HepG2 (cell line): Measurements from ENCODE around the gene RAD50. TPM values are rescaled to one million over a fixed set of nuclear protein-coding genes. Genes with fewer than 3 reads are reported as not detected.

Experiments
- BCL3 ChIP-seq: sonication (generic); formaldehyde crosslinking; IDR thresholded peaks from 2 replicates; pipeline ENCODE4 v1.5.1; 2020; ENCODE audit warnings: mild to moderate bottlenecking, missing genetic modification reagents, moderate library complexity
- NR2F6 ChIP-seq, 2 experiments: IDR thresholded peaks; 2 replicates each; pipeline ENCODE4 v1.6.1; 2016; ENCODE audit warnings: antibody characterized with exemption in 1 of 2, mild to moderate bottlenecking in 1 of 2
- ONECUT2 ChIP-seq: sonication (generic); formaldehyde crosslinking; IDR thresholded peaks from 2 replicates; pipeline ENCODE4 v1.4.0; 2020; ENCODE audit warnings: missing genetic modification reagents
- ZBTB7A ChIP-seq: sonication (generic); formaldehyde crosslinking; IDR thresholded peaks from 2 replicates; pipeline ENCODE4 v1.8.0; 2022; ENCODE audit warnings: mild to moderate bottlenecking, missing genetic modification reagents
- ZNF382 ChIP-seq: sonication (generic); formaldehyde crosslinking; IDR thresholded peaks from 2 replicates; pipeline ENCODE4 v1.5.0; 2020; ENCODE audit warnings: missing genetic modification reagents, mild to moderate bottlenecking, borderline replicate concordance
- ZNF407 ChIP-seq: sonication (generic); formaldehyde crosslinking; IDR thresholded peaks from one replicate; pipeline ENCODE4 v1.5.1; 2020; ENCODE audit warnings: mild to moderate bottlenecking, missing genetic modification reagents; ENCODE audit errors: not compliant biosample characterization
- ZNF512 ChIP-seq: sonication (generic); formaldehyde crosslinking; IDR thresholded peaks from 2 replicates; pipeline ENCODE4 v1.4.0; 2020; ENCODE audit warnings: mild to moderate bottlenecking, missing genetic modification reagents
- polyA plus RNA-seq, 8 experiments: library from polyadenylated mRNA; depleted of rRNA in 3 of 8; stranded (reverse) in 7 of 8; unstranded in 1 of 8; fragments of >200 nt; fragmentation: Illumina TruSeq in 4 of 8; extraction: Trizol in 4 of 8; gene quantifications; 2 replicates each; pipeline versions ENCODE4 v1.2.1 to v1.2.3, GENCODE V29; 2011 to 2016; ENCODE audit warnings: low read depth in 4 of 8, missing spikeins in 1 of 8, mixed read lengths in 1 of 8; ENCODE audit not compliant: insufficient read depth in 1 of 8
- total RNA-seq, 5 experiments: library from RNA; depleted of rRNA; stranded (reverse); fragments of >200 nt; fragmentation: Illumina TruSeq; extraction: Trizol; gene quantifications; 2 replicates each; pipeline ENCODE4 v1.2.3, GENCODE V29; 2016; ENCODE audit warnings: low read depth in 1 of 5

The RAD50 gene
- total and polyA plus RNA-seq, 2 of the 13 experiments (the other 11 are each of a cell fraction or from before 2014, with no cell fraction given): 19.2 to 23.4 TPM

- TF ChIP-seq ZNF407 (CRISPR knock-in tag): no peak
- TF ChIP-seq BCL3 (CRISPR knock-in tag): no peak
- TF ChIP-seq ZNF382: no peak
- TF ChIP-seq ZNF512 (CRISPR knock-in tag): no peak
- no peak for TF ChIP-seq NR2F6 (IDR thresholded peaks at IDR 0.05)
- TF ChIP-seq NR2F6 (CRISPR knock-in tag; IDR thresholded peaks at IDR 0.05): no peak
- TF ChIP-seq ZBTB7A: no peak
- TF ChIP-seq ONECUT2 (CRISPR knock-in tag): no peak
- TF ChIP-seq, all 625 proteins: peak for 0
These were observed 117.3 kb downstream of the RAD50 start, which contains the start of gene IL4 (continued) for GRCh38 chr5:132673939-132674630.
